Activated CD8-positive, alpha-beta T cell treated with anti-CD3 and anti-CD28 coated beads for 36 hours (primary cell): Measurements from ENCODE around the gene CPA1. TPM values are rescaled to one million over a fixed set of nuclear protein-coding genes. Genes with fewer than 3 reads are reported as not detected.

ENCODE experiments used
- ATAC-seq: fragments of 200-7000 bp; cut with Tn5 transposase; one replicate; pipeline ENCODE4 v1.10.0; 2021; ENCODE audit warnings: mild to moderate bottlenecking, moderate library complexity
- CTCF ChIA-PET: fragments of 350-600 bp; sonication (Branson Sonifier 250); formaldehyde crosslinking; loops from one replicate; lab custom pipeline; 2021; ENCODE audit warnings: antibody characterized with exemption; lab: Charles Lee
- POLR2A ChIA-PET: fragments of 350-600 bp; sonication (Branson Sonifier 250); formaldehyde crosslinking; loops from one replicate; lab custom pipeline; 2021; ENCODE audit warnings: antibody characterized with exemption; lab: Charles Lee
- DNase-seq: peaks from one replicate; pipeline ENCODE4 v3.0.0-alpha.2; 2020
- H3K27ac Mint-ChIP-seq: one replicate; pipeline ENCODE4 v1.8.0; 2021; ENCODE audit warnings: mild to moderate bottlenecking, mixed read lengths
- H3K27me3 Mint-ChIP-seq: one replicate; pipeline ENCODE4 v1.8.0; 2021; ENCODE audit warnings: mixed read lengths
- H3K36me3 Mint-ChIP-seq: one replicate; pipeline ENCODE4 v1.8.0; 2021; ENCODE audit warnings: low read depth, mixed read lengths
- H3K4me1 Mint-ChIP-seq: one replicate; pipeline ENCODE4 v1.8.0; 2021; ENCODE audit warnings: low read depth, mixed read lengths
- H3K4me3 Mint-ChIP-seq: one replicate; pipeline ENCODE4 v1.8.0; 2021; ENCODE audit warnings: mild to moderate bottlenecking, moderate library complexity, mixed read lengths
- H3K9me3 Mint-ChIP-seq: one replicate; pipeline ENCODE4 v1.8.0; 2021; ENCODE audit warnings: mixed read lengths
- intact Hi-C: fragments of 100-400 bp; cut with micrococcal nuclease; formaldehyde crosslinking; loops from one replicate; pipeline ENCODE4 v1.10.0; 2022
- total RNA-seq, 2 experiments: library from RNA; stranded (reverse); gene quantifications; one replicate each; pipeline ENCODE4 v1.2.3, GENCODE V29; 2021
- TF ChIP-seq, protein P1 (sequence below): fragments of 200-600 bp; IDR thresholded peaks from one replicate; pipeline ENCODE4 v1.8.0; 2022; ENCODE audit warnings: antibody characterized with exemption, mild to moderate bottlenecking

CPA1 gene
- total RNA-seq, 2 experiments from 2014 or later, result not detected

DNA sequence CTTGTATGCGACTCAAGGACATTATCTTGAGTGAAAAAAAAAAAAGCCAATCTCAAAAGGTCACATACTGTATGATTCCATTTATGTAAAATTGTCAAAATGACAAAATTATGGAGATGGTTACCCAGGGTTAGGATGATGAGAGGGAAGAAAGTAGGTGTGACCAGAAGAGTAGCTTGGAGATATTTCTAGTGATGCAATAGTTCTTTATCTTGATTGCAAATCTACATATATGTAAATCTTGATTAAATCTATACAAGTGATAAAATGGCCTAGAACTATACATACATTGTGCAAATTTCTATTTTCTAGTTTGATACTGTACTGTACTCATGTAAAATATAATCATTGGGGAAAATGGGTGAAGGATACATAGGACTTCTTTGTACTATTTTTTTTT, 56.0 kb downstream of the CPA1 start:
- Mint-ChIP-seq H3K9me3 (peaks cover 2% of the 10 kb centered on the region), H3K27ac (no peak overlapping the region), H3K4me3 (no peak overlapping the region), H3K4me1 (peaks cover 40% of the 10 kb centered on the region), H3K27me3 (no peaks in the 10 kb centered on the region), H3K36me3 (peaks cover 25% of the 10 kb centered on the region)
- intact Hi-C loops, result no loop called here
- no peak for ATAC-seq
- ChIA-PET POLR2A (no interaction called here), CTCF (no interaction called here)
- TF ChIP-seq, protein P1, sequence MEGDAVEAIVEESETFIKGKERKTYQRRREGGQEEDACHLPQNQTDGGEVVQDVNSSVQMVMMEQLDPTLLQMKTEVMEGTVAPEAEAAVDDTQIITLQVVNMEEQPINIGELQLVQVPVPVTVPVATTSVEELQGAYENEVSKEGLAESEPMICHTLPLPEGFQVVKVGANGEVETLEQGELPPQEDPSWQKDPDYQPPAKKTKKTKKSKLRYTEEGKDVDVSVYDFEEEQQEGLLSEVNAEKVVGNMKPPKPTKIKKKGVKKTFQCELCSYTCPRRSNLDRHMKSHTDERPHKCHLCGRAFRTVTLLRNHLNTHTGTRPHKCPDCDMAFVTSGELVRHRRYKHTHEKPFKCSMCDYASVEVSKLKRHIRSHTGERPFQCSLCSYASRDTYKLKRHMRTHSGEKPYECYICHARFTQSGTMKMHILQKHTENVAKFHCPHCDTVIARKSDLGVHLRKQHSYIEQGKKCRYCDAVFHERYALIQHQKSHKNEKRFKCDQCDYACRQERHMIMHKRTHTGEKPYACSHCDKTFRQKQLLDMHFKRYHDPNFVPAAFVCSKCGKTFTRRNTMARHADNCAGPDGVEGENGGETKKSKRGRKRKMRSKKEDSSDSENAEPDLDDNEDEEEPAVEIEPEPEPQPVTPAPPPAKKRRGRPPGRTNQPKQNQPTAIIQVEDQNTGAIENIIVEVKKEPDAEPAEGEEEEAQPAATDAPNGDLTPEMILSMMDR, result no peak
- DNase-seq, result no peak

Other genes with a start within 250 kb of the CPA1 start
- gene TMEM209, start 175.1 kb upstream of the CPA1 start, total RNA-seq, result 10 to 100 TPM; 36.1 to 45.6 TPM
- not detected for gene SSMEM1, start 172.6 kb upstream of the CPA1 start, total RNA-seq
- not detected for gene CPA2, start 113.6 kb upstream of the CPA1 start, total RNA-seq
- not detected for gene CPA4, start 87.3 kb upstream of the CPA1 start, total RNA-seq
- gene CPA5, start 35.7 kb upstream of the CPA1 start, total RNA-seq, result under 1 TPM; 0.25 to 0.88 TPM
- 10 to 100 TPM; 28.0 to 28.1 TPM for gene CEP41, start 60.5 kb downstream of the CPA1 start, total RNA-seq
- 1 to 10 TPM; 6.8 to 9.2 TPM for gene MEST, start 111.6 kb downstream of the CPA1 start, total RNA-seq